Measurements from ENCODE around the gene EML5. TPM values are rescaled to one million over a fixed set of nuclear protein-coding genes. Genes with fewer than 3 reads are reported as not detected.

The EML5 gene
- total RNA-seq, 2 donors from 2014 or later, result 0.41 to 0.71 TPM

DNA sequence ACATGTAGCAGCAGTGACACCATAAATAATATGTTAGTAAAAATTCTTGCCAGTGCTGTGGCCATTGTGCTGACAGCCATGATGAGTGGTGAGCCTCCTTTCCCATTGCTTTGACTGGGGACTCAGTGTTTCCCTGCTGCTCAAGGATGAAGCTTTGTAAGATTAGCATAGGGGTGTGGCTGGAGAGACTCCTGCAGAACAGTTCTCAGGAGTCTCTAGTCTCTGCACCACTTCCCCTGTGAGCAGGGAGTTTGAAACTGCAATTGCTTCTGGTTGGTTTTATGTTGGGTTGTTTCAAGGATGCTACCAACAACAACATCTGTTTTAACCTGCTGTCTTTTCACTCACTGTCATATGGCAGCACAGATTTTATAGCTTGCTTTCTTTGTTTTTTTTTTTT lies 188.5 kb downstream of the EML5 start:
- no peak for ATAC-seq (ENCODE audit: insufficient number of reproducible peaks, low FRiP score, low read depth)
- H3K4me1 ChIP-seq (ENCODE audit: control insufficient read depth in 1 of 2, low read depth in 2 of 2), result no peaks in the 10 kb centered on the region
- no peak for DNase-seq (ENCODE audit: low spot score)
- H3K9me3 ChIP-seq, result no peaks in the 10 kb centered on the region
- no peak overlapping the region for H3K27ac ChIP-seq
- H3K4me3 ChIP-seq, result no peak overlapping the region
- no peaks in the 10 kb centered on the region for H3K27me3 ChIP-seq (replicated peaks; ENCODE audit: insufficient read depth)
- TF ChIP-seq, protein P1, sequence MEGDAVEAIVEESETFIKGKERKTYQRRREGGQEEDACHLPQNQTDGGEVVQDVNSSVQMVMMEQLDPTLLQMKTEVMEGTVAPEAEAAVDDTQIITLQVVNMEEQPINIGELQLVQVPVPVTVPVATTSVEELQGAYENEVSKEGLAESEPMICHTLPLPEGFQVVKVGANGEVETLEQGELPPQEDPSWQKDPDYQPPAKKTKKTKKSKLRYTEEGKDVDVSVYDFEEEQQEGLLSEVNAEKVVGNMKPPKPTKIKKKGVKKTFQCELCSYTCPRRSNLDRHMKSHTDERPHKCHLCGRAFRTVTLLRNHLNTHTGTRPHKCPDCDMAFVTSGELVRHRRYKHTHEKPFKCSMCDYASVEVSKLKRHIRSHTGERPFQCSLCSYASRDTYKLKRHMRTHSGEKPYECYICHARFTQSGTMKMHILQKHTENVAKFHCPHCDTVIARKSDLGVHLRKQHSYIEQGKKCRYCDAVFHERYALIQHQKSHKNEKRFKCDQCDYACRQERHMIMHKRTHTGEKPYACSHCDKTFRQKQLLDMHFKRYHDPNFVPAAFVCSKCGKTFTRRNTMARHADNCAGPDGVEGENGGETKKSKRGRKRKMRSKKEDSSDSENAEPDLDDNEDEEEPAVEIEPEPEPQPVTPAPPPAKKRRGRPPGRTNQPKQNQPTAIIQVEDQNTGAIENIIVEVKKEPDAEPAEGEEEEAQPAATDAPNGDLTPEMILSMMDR (IDR thresholded peaks at IDR 0.05), result no peak
- H3K36me3 ChIP-seq, result peaks cover 51% of the 10 kb centered on the region

DNA sequence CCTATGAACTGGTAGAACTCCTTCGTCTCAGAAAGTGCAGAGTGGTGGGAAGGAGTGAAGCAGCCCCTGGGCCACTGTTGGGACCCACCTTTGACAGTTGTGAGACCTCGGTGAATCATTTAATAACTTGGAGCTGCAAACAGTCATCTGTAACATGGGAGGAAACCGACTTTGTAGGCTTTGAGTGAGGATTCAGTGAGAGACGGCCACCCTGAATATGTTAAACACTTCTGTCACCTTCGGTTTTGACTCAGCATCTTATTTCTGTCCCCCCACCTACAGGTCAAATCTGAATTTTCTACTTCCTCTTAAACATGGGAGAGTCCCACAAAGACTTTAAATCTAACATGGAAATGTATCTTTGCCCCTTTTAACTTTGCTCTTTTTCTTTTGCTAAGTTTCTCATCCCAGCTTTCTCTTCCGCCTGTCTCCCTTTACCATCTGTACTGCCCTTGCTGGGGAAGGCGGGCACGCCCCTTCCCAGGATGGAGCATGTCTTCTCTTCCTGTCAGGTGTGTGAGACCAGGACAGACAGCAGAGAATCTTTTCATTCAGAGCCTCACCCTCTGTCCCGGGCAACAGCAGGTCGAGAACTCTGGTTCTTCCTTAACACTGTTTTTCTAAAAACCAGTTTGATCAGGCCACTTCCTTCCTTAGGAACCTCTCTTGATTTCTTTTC lies 192.9 kb downstream of the EML5 start:
- no peak overlapping the region for H3K27ac ChIP-seq
- H3K27me3 ChIP-seq (replicated peaks; ENCODE audit: insufficient read depth), result no peaks in the 10 kb centered on the region
- DNase-seq (ENCODE audit: low spot score) (no peak), ATAC-seq (ENCODE audit: insufficient number of reproducible peaks, low FRiP score, low read depth) (no peak)
- no peaks in the 10 kb centered on the region for H3K4me1 ChIP-seq (ENCODE audit: control insufficient read depth in 1 of 2, low read depth in 2 of 2)
- no peak overlapping the region for H3K4me3 ChIP-seq
- TF ChIP-seq, protein P1 (IDR thresholded peaks at IDR 0.05), result no peak
- H3K36me3 ChIP-seq, result peaks cover 48% of the 10 kb centered on the region
- H3K9me3 ChIP-seq, result no peaks in the 10 kb centered on the region

DNA sequence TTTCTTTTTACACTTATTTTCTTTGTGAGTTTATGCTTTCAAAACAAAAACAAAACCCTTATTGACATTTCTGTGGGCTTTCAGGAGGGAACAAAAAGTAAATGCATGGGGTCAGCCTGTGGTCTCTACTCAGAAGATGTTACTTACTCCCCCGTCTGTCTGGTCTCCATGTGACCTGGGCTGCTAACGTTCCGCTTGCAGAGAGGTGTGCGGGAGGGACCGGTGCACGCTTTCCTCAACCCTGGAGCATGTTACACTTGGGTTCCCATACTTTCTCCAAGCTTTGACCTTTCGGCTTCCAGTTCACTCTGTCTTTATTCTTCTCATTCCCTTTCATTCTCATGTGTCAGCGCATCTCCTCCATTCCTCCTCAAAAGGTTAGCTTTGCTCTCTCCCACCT lies 193.4 kb downstream of the EML5 start:
- Histone ChIP-seq H3K36me3 (peaks cover 45% of the 10 kb centered on the region), H3K9me3 (no peaks in the 10 kb centered on the region), H3K27ac (no peak overlapping the region), H3K4me1 (ENCODE audit: control insufficient read depth in 1 of 2, low read depth in 2 of 2) (no peaks in the 10 kb centered on the region), H3K27me3 (replicated peaks; ENCODE audit: insufficient read depth) (no peaks in the 10 kb centered on the region), H3K4me3 (no peak overlapping the region)
- TF ChIP-seq, protein P1 (IDR thresholded peaks at IDR 0.05), result no peak
- ATAC-seq (ENCODE audit: insufficient number of reproducible peaks, low FRiP score, low read depth) (no peak), DNase-seq (ENCODE audit: low spot score) (no peak)

DNA sequence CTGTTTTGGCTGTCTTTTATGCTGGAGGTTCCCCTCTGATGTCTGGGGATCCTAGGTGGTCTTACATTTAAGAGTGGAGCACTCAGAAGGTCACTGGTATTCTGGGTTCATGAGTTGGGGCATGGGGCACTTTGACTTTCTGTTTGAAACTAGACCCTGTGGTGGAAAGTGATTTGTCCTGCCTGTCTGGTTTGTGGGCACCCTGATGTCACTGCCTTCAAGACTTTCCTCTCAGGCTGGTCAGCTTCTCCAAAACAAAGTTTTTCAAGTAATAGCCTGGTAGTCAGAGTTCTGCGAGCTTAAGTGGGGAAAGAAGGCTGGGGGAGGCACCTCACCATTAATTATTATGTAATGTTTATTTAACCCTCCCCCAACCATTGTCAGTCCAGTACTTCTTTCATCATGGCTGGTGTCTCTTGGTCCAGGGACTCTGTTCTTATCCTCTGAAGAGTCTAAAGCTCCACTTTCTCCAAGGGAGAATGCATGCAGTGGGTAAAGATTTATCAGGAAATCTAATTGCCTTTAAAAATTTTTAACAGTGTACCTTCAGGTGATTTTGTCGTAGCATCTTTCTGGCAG lies 194.6 kb downstream of the EML5 start:
- no peak overlapping the region for H3K27ac ChIP-seq
- TF ChIP-seq, protein P1 (IDR thresholded peaks at IDR 0.05), result no peak
- H3K4me1 ChIP-seq (ENCODE audit: control insufficient read depth in 1 of 2, low read depth in 2 of 2), result no peaks in the 10 kb centered on the region
- H3K36me3 ChIP-seq, result peaks cover 34% of the 10 kb centered on the region
- no peak overlapping the region for H3K4me3 ChIP-seq
- H3K27me3 ChIP-seq (replicated peaks; ENCODE audit: insufficient read depth), result no peaks in the 10 kb centered on the region
- no peak for DNase-seq (ENCODE audit: low spot score)
- ATAC-seq (ENCODE audit: insufficient number of reproducible peaks, low FRiP score, low read depth), result no peak
- no peaks in the 10 kb centered on the region for H3K9me3 ChIP-seq

DNA sequence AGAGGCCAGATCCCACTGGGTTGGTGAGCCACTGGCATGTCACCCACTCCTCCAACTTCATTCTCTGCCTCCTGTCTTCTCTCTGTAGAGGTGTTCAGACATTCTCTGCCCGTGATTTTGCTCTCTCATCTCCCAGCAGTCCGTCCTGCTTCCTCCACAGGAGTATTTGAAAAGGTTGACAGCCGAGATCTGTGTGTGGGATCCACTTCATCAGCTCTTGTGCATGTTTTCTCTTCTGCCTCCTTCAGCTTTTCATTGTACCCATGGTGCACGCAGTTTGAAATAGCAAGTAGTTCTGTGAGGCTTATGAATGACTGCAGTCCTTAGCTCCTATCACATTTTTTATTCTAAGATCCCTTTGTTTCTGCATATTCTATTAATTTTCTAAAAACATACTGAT lies 195.2 kb downstream of the EML5 start:
- Histone ChIP-seq H3K27ac (no peak overlapping the region), H3K4me1 (ENCODE audit: control insufficient read depth in 1 of 2, low read depth in 2 of 2) (no peaks in the 10 kb centered on the region), H3K27me3 (replicated peaks; ENCODE audit: insufficient read depth) (no peaks in the 10 kb centered on the region), H3K36me3 (peaks cover 33% of the 10 kb centered on the region), H3K9me3 (no peaks in the 10 kb centered on the region), H3K4me3 (no peak overlapping the region)
- TF ChIP-seq, protein P1 (IDR thresholded peaks at IDR 0.05), result no peak
- no peak for DNase-seq (ENCODE audit: low spot score)
- no peak for ATAC-seq (ENCODE audit: insufficient number of reproducible peaks, low FRiP score, low read depth)

Measured in thoracic aorta (tissue), 2 donors.